Measurements from ENCODE around the gene RYR2. TPM values are rescaled to one million over a fixed set of nuclear protein-coding genes. Genes with fewer than 3 reads are reported as not detected.
"Not testable (repeated sequence)": the region's sequence is repeated elsewhere in the genome, so short reads cannot be mapped to it uniquely, and the experiment has no call there.

Gene RYR2
- total RNA-seq, 1 donor from 2014 or later, result 2.4 TPM

- DNase-seq, result no peak
These were observed 528.5 kb downstream of the RYR2 start for GRCh38 chr1:237570530-237570929.

- no peak for DNase-seq
These were observed 532.6 kb downstream of the RYR2 start for GRCh38 chr1:237574536-237574935.

- no peak for DNase-seq
These were observed 536.6 kb downstream of the RYR2 start for GRCh38 chr1:237578540-237578939.

- DNase-seq, result no peak
These were observed 538.7 kb downstream of the RYR2 start for GRCh38 chr1:237580726-237581125.

DNA sequence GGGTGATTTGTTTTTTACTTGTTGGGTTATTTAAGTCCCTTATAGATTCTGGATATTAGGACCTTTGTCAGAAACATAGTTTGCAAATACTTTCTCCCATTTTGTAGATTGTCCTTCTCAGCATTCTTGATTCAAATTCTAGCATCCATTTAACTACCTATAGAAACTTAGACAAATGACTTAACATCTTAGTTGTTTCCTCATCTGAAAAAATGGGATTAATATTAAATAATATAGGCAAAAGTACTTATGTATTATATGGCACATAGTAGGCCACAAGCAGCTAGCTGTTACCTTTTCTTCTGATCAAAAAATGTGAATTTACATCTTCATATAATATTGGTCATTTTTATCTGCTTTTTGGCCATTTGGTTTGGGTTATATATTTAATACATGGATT lies 541.3 kb downstream of the RYR2 start:
- DNase-seq, result no peak

- no peak for DNase-seq
These were observed 541.8 kb downstream of the RYR2 start for GRCh38 chr1:237583756-237584155.

DNA sequence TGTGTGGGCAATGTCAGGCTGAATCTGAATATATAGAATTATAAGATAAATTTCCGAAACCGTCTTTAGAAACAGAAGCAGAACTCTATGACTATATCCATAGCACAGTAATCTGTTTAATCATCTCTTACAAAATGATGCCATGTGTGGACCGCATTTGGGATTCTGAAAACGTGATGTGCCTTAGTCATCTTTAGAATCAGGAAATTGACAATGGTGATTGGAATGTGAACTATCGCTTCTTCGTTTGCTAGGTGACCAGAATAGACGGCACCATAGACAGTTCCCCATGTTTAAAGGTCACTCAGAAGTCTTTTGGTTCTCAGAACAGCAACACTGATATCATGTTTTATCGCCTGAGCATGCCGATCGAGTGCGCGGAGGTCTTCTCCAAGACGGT lies 548.4 kb downstream of the RYR2 start:
- no peak for DNase-seq

GRCh38 chr1:237591353-237591752 lies 549.4 kb downstream of the RYR2 start:
- no peak for DNase-seq

GRCh38 chr1:237603036-237603568 lies 561.1 kb downstream of the RYR2 start:
- DNase-seq, result not testable (repeated sequence)

- DNase-seq, result no peak
These were observed 566.4 kb downstream of the RYR2 start for GRCh38 chr1:237608433-237608832.

DNA sequence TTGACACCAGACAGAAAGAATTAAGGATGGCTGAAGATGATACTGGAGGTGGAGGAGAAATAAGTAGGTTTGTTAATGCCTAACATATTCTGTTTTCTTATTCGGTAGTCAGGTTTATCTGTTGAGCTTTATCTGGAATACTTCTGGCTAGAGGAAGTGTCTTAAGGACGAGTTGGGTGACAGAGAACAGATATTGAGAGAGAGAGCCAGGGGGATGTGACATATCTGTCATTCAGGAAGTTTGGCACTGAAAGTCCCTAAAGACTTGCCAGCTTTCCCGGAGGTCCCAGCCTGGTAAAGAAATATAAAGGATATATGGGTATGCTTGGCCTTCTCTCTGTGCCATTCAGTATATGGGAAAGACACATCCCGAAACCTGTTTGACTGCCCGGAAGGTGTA lies 568.2 kb downstream of the RYR2 start:
- no peak for DNase-seq

DNA sequence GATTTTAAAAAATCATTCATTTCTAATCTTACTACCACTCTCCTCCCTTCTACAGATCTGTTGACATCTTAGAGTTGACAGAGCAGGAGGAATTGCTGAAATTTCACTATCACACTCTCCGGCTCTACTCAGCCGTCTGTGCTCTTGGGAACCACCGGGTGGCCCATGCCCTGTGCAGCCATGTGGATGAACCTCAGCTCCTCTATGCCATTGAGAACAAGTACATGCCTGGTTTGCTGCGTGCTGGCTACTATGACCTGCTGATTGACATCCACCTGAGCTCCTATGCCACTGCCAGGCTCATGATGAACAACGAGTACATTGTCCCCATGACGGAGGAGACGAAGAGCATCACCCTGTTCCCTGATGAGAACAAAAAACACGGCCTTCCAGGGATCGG lies 572.0 kb downstream of the RYR2 start:
- no peak for DNase-seq

GRCh38 chr1:237619553-237619952 lies 577.6 kb downstream of the RYR2 start:
- no peak for DNase-seq

GRCh38 chr1:237634922-237635321 lies 592.9 kb downstream of the RYR2 start:
- no peak for DNase-seq

- DNase-seq, result no peak
These were observed 596.6 kb downstream of the RYR2 start for GRCh38 chr1:237638555-237638954.

- no peak for DNase-seq
These were observed 598.2 kb downstream of the RYR2 start for GRCh38 chr1:237640011-237640671.

DNA sequence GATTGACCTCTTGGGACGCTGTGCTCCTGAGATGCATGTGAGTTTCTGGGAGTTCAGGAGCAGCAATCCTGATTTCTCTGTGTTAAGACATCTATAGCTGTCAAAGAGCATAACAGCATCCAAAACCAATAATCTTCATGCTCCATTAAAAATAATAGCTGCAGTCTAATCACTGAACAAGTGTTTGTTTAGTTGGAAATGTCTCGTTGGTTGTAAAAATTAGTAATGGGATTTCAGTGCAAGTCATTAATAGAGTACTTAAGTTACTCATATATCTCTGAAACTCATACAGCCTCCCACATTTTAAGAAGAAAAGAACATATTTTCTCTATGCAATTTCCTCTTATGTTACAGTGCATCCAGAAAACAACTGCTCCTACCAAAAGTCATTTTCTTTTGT lies 599.0 kb downstream of the RYR2 start:
- DNase-seq, result no peak

- no peak for DNase-seq
These were observed 608.8 kb downstream of the RYR2 start for GRCh38 chr1:237650809-237651208.

DNA sequence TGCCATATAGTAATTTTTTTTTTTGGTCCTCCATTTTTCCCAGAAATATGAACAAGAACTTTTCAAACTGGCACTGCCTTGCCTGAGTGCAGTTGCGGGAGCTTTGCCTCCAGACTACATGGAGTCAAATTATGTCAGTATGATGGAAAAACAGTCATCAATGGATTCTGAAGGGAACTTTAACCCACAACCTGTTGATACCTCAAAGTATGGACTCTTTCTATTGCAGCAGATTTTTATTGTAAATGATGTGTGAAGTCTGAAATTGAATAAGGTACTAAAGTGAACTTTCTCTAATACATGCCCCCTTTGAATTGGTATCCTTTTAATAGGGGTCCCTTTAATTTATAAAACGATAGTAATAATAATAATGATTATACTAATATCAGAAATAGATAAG lies 613.8 kb downstream of the RYR2 start:
- DNase-seq, result no peak

- DNase-seq, result no peak
These were observed 622.4 kb downstream of the RYR2 start for GRCh38 chr1:237664348-237664747.

DNA sequence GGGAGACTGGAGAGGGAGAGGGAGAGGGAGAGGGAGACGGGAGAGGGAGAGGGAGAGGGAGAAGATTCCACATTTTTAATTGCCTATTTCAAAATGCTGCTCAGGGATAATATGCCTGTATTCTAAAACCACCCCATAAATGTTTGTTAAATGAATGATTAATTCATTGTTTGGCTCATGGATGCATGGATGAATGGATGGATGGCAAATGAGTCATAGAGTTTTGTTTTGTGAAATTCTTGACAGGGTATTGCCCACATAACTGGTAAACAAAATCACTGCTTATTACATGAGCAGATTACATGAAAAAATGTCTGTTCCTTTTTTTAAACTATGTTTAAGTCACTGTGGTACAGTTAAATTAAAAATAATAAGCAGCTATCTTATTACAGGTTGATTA lies 628.3 kb downstream of the RYR2 start:
- no peak for DNase-seq

- DNase-seq, result no peak
These were observed 629.3 kb downstream of the RYR2 start for GRCh38 chr1:237671262-237671661.

DNA sequence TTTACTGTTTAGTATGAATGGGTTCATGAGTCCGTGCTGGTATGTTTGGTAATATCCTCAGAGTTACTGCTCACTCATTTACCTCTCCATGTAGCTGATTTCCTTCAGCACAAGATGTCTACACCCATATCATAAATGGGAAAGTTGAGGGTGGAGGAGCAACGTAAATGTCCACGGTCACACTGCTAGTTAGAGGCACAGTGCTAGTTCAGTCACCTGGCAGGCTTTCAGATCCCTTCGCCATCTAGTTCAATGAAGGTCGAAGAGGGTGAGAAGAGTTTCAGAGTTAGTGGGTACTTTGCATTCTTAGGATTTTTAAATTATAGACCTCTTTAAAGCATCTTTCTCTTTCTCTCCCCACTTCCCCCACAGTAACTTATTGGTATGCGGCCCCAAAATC lies 630.0 kb downstream of the RYR2 start:
- DNase-seq, result no peak

DNA sequence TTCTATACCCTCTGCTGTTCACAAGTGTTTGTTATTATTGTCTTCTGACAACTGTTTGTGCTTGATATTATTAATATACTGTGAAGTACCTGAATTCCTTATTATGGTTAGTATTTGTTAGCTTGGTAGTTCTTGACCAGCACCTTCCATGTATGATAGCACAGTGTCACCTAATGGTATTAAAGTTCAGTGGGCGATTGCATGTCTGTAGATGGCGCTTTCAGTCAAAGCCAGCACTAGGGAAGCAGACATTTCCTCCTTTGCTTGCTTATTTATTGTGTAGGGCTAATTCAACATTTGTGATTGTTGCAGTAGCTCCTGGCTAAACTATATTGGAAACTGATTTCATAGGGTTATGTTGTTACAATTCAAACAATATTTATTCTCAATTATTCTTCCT lies 630.8 kb downstream of the RYR2 start:
- DNase-seq, result peak; percentile 8

DNA sequence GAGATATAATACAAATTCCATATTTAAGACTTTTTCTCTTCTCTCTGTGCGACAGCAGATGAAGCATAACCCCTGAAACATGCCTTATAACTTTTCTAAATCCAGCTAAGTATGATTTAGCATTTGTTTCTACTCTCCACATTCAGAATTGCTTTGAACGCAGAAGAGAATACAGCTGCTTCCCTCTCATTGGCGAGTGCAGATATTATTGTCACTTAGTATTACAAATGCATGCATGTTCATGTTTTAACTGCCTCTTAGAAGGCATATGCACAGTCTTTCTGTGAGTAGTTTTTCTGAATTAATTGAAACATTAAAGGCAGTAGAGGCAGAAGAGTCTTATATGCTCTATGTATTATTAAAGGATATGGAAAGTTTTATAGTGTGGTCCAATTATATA lies 631.6 kb downstream of the RYR2 start:
- no peak for DNase-seq

Data from tongue (tissue), 2 donors.